Activated naive CD8-positive, alpha-beta T cell treated with anti-CD3 and anti-CD28 coated beads, Interleukin-2, amount 10 ng/mL, durations not matched to agents 7 days and 5 days (primary cell): ENCODE data around the gene PKD1. TPM values are rescaled to one million over a fixed set of nuclear protein-coding genes. Genes with fewer than 3 reads are reported as not detected.

Experiments
- ATAC-seq: fragments of 150-1000 bp; cut with Tn5 transposase; one replicate; pipeline ENCODE4 v1.10.0; 2021; ENCODE audit warnings: low read depth, moderate library complexity
- POLR2A ChIA-PET: fragments of 350-600 bp; sonication (Branson Sonifier 250); formaldehyde crosslinking; loops from one replicate; lab custom pipeline; 2021; ENCODE audit warnings: antibody characterized with exemption; lab: Charles Lee
- DNase-seq: peaks from one replicate; pipeline ENCODE4 v3.0.0; 2021
- H3K27ac Mint-ChIP-seq: one replicate; pipeline ENCODE4 v1.8.0; 2022; ENCODE audit warnings: mild to moderate bottlenecking, mixed read lengths
- H3K27me3 Mint-ChIP-seq: one replicate; pipeline ENCODE4 v1.8.0; 2022; ENCODE audit warnings: mild to moderate bottlenecking, moderate library complexity, mixed read lengths
- H3K36me3 Mint-ChIP-seq: one replicate; pipeline ENCODE4 v1.8.0; 2021; ENCODE audit warnings: mild to moderate bottlenecking, mixed read lengths
- H3K4me1 Mint-ChIP-seq: one replicate; pipeline ENCODE4 v1.8.0; 2021; ENCODE audit warnings: mixed read lengths
- H3K4me3 Mint-ChIP-seq: one replicate; pipeline ENCODE4 v1.8.0; 2022; ENCODE audit warnings: mild to moderate bottlenecking, moderate library complexity, mixed read lengths
- H3K9me3 Mint-ChIP-seq: one replicate; pipeline ENCODE4 v1.8.0; 2021; ENCODE audit warnings: mixed read lengths
- total RNA-seq, 2 experiments: library from RNA; stranded (reverse); gene quantifications; one replicate each; pipeline ENCODE4 v1.2.3, GENCODE V29; 2021

PKD1 gene
- total RNA-seq, 2 experiments from 2014 or later, result 95.5 to 97.3 TPM

- POLR2A ChIA-PET, result no interaction called here
- H3K4me3 Mint-ChIP-seq, result no peak overlapping the region
- no peaks in the 10 kb centered on the region for H3K4me1 Mint-ChIP-seq
- DNase-seq, result no peak
- no peaks in the 10 kb centered on the region for H3K36me3 Mint-ChIP-seq
- no peak overlapping the region for H3K27ac Mint-ChIP-seq
- no peaks in the 10 kb centered on the region for H3K27me3 Mint-ChIP-seq
- H3K9me3 Mint-ChIP-seq, result no peaks in the 10 kb centered on the region
- no peak for ATAC-seq
These were observed 40.3 kb downstream of the PKD1 start for GRCh38 chr16:2095315-2095853.

GRCh38 chr16:2093793-2094192 is 41.9 kb downstream of the PKD1 start:
- Mint-ChIP-seq H3K27me3 (no peaks in the 10 kb centered on the region), H3K4me1 (no peaks in the 10 kb centered on the region), H3K4me3 (no peak overlapping the region), H3K9me3 (no peaks in the 10 kb centered on the region), H3K36me3 (no peaks in the 10 kb centered on the region), H3K27ac (no peak overlapping the region)
- POLR2A ChIA-PET, result no interaction called here
- ATAC-seq (no peak), DNase-seq (no peak)

- no peak for DNase-seq
- H3K36me3 Mint-ChIP-seq, result no peaks in the 10 kb centered on the region
- H3K4me3 Mint-ChIP-seq, result no peak overlapping the region
- ATAC-seq, result no peak
- H3K27me3 Mint-ChIP-seq, result no peaks in the 10 kb centered on the region
- H3K27ac Mint-ChIP-seq, result no peak overlapping the region
- no peaks in the 10 kb centered on the region for H3K4me1 Mint-ChIP-seq
- H3K9me3 Mint-ChIP-seq, result no peaks in the 10 kb centered on the region
- POLR2A ChIA-PET, result no interaction called here
These were observed 42.8 kb downstream of the PKD1 start for GRCh38 chr16:2092866-2093265.

GRCh38 chr16:2092256-2092620 is 43.5 kb downstream of the PKD1 start:
- no peak overlapping the region for H3K4me3 Mint-ChIP-seq
- no peaks in the 10 kb centered on the region for H3K9me3 Mint-ChIP-seq
- H3K36me3 Mint-ChIP-seq, result no peaks in the 10 kb centered on the region
- DNase-seq (no peak), ATAC-seq (no peak)
- no peak overlapping the region for H3K27ac Mint-ChIP-seq
- no peaks in the 10 kb centered on the region for H3K4me1 Mint-ChIP-seq
- POLR2A ChIA-PET, result no interaction called here
- H3K27me3 Mint-ChIP-seq, result no peaks in the 10 kb centered on the region

- DNase-seq (no peak), ATAC-seq (no peak)
- Mint-ChIP-seq H3K4me1 (no peaks in the 10 kb centered on the region), H3K9me3 (no peaks in the 10 kb centered on the region), H3K27ac (no peak overlapping the region), H3K27me3 (no peaks in the 10 kb centered on the region), H3K36me3 (no peaks in the 10 kb centered on the region), H3K4me3 (no peak overlapping the region)
- POLR2A ChIA-PET, result no interaction called here
These were observed 44.0 kb downstream of the PKD1 start for GRCh38 chr16:2091547-2092255.

GRCh38 chr16:2090777-2091546 is 44.7 kb downstream of the PKD1 start:
- Mint-ChIP-seq H3K27ac (no peak overlapping the region), H3K4me3 (no peak overlapping the region), H3K36me3 (no peaks in the 10 kb centered on the region), H3K27me3 (no peaks in the 10 kb centered on the region), H3K4me1 (no peaks in the 10 kb centered on the region), H3K9me3 (no peaks in the 10 kb centered on the region)
- ATAC-seq (no peak), DNase-seq (no peak)
- POLR2A ChIA-PET, result no interaction called here

- POLR2A ChIA-PET, result no interaction called here
- Mint-ChIP-seq H3K4me1 (no peaks in the 10 kb centered on the region), H3K27me3 (no peaks in the 10 kb centered on the region), H3K36me3 (no peaks in the 10 kb centered on the region), H3K27ac (no peak overlapping the region), H3K9me3 (no peaks in the 10 kb centered on the region), H3K4me3 (no peak overlapping the region)
- no peak for DNase-seq
- no peak for ATAC-seq
These were observed 45.3 kb downstream of the PKD1 start for GRCh38 chr16:2090481-2090776.

- POLR2A ChIA-PET, result no interaction called here
These were observed 45.8 kb downstream of the PKD1 start for GRCh38 chr16:2089706-2090480.

GRCh38 chr16:2088759-2089358 is 46.8 kb downstream of the PKD1 start:
- Mint-ChIP-seq H3K27ac (no peak overlapping the region), H3K27me3 (no peaks in the 10 kb centered on the region), H3K9me3 (no peaks in the 10 kb centered on the region), H3K4me1 (no peaks in the 10 kb centered on the region), H3K4me3 (no peak overlapping the region), H3K36me3 (no peaks in the 10 kb centered on the region)
- ATAC-seq (no peak), DNase-seq (no peak)
- POLR2A ChIA-PET, result no interaction called here

More at GRCh38 chr16:2089706-2090480, 45.8 kb downstream of the PKD1 start:
- Mint-ChIP-seq H3K9me3 (no peaks in the 10 kb centered on the region), H3K27ac (no peak overlapping the region), H3K36me3 (no peaks in the 10 kb centered on the region), H3K4me3 (no peak overlapping the region), H3K27me3 (no peaks in the 10 kb centered on the region), H3K4me1 (no peaks in the 10 kb centered on the region)
- DNase-seq, result no peak
- ATAC-seq, result no peak

GRCh38 chr16:2087748-2088631 is 47.7 kb downstream of the PKD1 start:
- Mint-ChIP-seq H3K27ac (no peak overlapping the region), H3K27me3 (no peaks in the 10 kb centered on the region), H3K4me1 (no peaks in the 10 kb centered on the region), H3K36me3 (no peaks in the 10 kb centered on the region), H3K9me3 (no peaks in the 10 kb centered on the region), H3K4me3 (no peak overlapping the region)
- DNase-seq (no peak), ATAC-seq (no peak)
- POLR2A ChIA-PET, result no interaction called here

- no peak for ATAC-seq
- peaks cover 1% of the 10 kb centered on the region for H3K36me3 Mint-ChIP-seq
- no peaks in the 10 kb centered on the region for H3K4me1 Mint-ChIP-seq
- POLR2A ChIA-PET, result interaction anchor here (0.6 kb wide), 1 partner anchor 40 kb away, joined by 3 read pairs; the partner anchor contains the start of genes NTHL1 and TSC2
- no peaks in the 10 kb centered on the region for H3K9me3 Mint-ChIP-seq
- no peak overlapping the region for H3K4me3 Mint-ChIP-seq
- DNase-seq, result no peak
- no peaks in the 10 kb centered on the region for H3K27me3 Mint-ChIP-seq
- H3K27ac Mint-ChIP-seq, result no peak overlapping the region
These were observed 48.6 kb downstream of the PKD1 start for GRCh38 chr16:2086812-2087747.
